GM18868 (cell line): ENCODE results near the gene ZAP70.

ENCODE experiments used
- ATAC-seq: cut with Tn5 transposase; IDR thresholded peaks from one replicate; pipeline ENCODE4 v1.9.1; 2021; ENCODE audit warnings: mild to moderate bottlenecking, moderate library complexity; ENCODE audit not compliant: unreplicated experiment

Gene ZAP70

DNA sequence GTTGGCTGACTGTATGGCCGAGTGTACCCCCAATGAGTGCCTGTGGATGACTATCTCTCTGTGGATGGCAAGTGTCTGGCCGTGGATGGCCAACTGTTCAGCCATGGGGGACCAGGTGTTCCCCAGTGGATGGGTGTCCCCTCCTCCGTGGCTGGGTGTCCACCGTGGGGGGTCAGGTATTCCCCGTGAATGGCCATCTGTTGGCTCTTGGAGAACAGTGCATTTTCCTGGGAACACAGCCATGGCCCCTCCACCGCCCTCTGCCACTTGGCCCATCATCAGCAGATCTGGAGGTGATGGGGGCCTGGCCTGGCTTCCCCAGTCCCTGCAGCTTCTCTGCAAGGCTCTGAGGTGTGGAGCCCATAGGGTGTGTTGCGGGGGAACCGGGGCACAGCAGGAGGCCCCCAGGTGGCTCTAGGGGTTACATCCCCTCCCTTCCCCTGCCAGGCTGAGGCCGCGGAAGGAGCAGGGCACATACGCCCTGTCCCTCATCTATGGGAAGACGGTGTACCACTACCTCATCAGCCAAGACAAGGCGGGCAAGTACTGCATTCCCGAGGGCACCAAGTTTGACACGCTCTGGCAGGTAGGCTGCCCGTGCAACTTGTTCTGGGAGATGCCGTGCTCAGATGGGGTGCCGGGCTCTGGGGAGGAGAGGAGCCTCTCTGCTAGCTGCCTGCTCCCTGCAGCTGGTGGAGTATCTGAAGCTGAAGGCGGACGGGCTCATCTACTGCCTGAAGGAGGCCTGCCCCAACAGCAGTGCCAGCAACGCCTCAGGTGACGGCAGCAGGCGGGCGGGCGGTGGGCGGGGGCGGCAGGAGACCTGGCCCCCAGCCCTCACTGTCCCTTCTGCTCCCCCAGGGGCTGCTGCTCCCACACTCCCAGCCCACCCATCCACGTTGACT, 19.3 kb downstream of the ZAP70 start:
- ATAC-seq = no peak

DNA sequence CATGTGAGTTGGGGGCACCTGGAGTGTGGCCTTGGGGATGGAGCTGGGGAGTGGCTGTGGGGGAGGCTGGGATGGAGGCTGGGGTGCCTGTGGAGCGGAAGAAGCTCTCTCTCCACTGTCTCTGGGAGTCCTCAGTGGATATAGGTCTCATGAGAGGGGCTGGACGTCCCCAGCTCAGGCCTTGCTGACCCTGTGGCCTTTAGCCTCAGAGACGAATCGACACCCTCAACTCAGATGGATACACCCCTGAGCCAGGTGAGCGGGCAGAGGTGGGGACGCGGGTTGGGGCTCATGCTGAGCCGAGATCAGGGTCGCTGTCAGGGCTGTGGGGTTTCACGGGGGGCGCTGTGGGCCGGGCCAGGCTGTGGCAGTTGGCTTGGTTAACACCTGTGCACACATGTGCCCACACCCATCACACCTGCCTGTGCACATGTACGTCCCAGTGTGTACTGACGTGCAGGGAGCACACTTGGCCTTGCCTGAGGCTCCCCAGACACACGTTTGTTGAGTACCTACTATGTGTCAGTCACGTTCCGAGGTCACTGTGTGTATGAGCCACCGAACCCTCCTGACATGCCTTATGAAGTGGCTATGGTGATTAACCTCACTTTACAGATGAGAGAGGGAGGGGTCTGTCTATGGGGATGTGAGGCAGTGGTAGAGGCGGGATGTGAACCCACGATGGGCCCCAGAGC, 20.1 kb downstream of the ZAP70 start:
- ATAC-seq = no peak

DNA sequence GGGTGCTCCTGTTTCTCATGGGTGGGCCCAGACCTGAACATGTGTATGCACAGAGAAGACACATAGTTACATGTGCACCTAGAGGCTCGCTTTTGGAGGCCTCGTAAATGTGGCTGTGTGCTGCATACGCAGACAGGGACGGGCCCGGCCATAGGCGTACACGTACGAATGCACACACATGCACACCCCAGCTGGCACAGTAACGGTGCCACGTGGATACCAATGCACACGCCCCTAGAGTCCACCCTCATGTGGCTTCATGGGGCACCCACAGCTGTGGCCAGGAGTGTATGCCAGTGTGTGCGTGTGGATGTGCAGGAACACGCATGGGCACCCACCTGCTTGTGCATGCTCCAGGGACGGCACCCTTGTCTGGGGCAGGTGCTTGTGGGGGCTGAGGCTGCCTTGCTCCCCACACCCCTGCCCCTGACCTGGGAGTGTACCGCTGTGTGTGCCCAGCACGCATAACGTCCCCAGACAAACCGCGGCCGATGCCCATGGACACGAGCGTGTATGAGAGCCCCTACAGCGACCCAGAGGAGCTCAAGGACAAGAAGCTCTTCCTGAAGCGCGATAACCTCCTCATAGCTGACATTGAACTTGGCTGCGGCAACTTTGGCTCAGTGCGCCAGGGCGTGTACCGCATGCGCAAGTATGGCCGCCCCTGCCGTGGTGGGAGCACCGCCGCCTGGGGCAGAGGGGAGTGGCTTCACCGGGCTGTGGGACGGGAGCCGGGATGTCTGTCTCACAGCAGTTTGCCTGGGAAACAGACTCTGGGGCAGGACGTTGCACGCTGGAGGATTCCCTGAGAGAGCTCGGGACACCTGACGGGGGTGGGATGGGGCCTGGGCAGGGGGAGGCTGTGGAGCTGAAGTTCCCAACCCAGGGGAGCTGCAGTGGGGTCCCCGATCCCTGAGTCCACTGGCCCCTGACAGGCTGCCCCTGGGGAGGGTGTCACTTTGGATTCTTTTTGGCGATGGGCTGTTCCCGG, 21.0 kb downstream of the ZAP70 start:
- ATAC-seq = no peak

DNA sequence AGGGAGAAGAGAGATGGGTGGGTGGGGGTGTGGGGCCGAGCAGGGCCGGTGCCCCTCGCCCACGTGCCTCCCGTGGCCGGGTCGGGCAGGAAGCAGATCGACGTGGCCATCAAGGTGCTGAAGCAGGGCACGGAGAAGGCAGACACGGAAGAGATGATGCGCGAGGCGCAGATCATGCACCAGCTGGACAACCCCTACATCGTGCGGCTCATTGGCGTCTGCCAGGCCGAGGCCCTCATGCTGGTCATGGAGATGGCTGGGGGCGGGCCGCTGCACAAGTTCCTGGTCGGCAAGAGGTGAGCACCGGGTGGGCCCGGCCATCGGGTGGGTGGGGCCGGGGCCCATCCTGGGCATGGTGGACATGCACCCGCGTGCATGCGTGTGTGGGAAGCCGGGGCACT, 21.8 kb downstream of the ZAP70 start:
- no peak for ATAC-seq

DNA sequence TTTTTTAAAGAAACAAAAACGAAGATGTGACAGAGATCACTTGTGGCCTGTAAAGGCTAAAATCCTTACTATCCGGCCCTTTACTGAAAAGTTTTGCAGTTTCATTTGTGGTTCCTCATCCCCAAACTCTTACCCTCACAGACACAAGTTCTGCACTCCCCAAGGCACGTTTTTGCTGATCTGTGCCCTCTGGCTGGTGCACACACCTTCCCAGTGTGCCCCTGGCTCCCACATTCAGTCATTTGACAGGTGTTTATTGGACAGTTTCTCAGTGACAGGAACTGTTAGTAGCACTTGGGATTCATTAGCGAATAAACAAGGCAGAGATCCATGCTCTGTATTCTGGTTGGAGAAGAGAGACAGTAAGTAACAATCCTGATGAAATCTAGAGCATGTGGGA, 22.8 kb downstream of the ZAP70 start:
- no peak for ATAC-seq

DNA sequence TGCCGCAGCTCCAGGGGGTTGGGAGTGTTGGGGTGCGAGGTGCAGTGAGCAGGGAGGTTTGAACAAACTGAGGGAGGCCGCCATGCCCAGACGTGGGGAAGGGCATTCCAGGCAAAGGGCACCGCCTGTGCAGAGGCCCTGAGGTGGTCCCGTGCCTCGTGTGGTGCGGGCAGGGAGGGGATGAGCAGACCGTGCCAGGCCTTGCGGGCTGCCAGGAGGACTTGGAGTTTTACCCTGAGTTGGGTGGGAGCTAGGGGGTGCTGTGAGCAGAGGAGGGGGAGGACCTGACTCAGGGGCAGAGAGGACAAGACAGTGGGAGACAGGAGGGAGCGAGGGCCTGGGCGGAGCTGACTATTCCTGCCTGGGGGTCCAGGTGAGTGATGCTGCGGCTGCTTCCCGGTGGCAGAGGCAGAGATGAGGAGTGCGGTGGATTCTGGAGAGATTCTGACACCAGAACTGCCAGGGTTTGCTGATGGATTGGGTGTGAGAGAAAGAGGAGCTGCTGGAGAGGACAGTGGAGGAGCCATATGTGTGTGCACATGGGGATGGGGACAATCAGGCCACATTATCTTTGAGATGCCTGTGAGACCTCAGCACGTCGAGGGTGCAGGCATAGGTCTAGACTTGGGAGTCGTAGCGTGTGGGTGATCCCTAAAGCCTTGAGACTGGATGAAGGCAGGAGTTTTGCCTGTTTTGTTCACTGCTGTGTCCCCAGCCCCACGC, 23.4 kb downstream of the ZAP70 start:
- ATAC-seq = no peak

DNA sequence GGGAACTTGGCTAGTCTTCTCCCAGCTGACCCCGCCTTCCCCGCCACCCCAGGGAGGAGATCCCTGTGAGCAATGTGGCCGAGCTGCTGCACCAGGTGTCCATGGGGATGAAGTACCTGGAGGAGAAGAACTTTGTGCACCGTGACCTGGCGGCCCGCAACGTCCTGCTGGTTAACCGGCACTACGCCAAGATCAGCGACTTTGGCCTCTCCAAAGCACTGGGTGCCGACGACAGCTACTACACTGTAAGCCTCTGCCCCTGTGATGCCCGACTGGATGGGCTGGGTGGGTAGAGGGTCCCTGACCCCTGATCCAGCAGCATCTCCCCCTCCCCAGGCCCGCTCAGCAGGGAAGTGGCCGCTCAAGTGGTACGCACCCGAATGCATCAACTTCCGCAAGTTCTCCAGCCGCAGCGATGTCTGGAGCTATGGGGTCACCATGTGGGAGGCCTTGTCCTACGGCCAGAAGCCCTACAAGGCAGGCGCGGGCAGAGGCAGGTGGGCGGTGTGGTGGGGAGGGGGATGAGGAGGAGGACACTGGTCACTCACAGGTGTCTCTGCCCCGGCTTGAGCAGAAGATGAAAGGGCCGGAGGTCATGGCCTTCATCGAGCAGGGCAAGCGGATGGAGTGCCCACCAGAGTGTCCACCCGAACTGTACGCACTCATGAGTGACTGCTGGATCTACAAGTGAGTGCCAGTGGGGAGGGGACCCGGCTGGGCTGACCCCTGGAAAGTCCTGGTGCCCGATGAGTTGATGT, 24.2 kb downstream of the ZAP70 start:
- no peak for ATAC-seq

DNA sequence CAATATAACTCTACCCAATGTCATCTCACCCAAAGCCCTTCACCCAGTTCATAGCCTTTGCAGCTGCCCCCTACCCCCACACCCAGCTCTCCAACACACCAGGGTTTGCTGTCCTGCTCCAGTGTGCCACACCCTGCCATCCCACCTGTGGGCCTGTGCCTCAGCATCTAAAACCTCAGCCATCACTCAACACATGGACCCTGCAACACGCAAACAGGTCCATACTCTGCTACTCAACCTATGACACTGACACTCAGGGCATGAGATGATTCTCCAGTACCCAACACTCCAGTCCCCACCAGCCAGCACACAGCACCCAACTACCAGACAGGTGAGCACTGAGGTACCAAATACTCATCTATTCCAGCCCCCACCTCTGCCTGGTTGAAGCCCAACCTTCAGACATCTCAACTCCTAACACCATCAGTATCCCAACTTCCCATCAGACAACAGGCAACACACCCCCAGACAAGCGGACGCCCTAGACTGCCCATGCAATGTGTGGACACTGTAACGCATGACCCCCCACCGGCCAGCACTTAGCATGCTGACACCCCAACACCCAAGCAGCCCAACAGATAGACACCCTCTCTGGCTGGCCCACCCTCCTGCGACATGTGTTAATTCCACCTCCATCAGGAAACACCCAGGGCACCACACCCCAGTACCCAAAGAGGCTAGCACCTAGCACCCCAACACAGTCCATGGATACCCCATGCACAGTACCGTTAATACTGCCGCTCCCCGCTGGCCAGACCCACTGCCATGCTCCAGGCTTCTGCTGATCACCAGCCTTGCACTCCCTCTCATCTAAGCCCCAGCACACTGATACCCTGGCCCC, 25.0 kb downstream of the ZAP70 start:
- ATAC-seq = no peak

DNA sequence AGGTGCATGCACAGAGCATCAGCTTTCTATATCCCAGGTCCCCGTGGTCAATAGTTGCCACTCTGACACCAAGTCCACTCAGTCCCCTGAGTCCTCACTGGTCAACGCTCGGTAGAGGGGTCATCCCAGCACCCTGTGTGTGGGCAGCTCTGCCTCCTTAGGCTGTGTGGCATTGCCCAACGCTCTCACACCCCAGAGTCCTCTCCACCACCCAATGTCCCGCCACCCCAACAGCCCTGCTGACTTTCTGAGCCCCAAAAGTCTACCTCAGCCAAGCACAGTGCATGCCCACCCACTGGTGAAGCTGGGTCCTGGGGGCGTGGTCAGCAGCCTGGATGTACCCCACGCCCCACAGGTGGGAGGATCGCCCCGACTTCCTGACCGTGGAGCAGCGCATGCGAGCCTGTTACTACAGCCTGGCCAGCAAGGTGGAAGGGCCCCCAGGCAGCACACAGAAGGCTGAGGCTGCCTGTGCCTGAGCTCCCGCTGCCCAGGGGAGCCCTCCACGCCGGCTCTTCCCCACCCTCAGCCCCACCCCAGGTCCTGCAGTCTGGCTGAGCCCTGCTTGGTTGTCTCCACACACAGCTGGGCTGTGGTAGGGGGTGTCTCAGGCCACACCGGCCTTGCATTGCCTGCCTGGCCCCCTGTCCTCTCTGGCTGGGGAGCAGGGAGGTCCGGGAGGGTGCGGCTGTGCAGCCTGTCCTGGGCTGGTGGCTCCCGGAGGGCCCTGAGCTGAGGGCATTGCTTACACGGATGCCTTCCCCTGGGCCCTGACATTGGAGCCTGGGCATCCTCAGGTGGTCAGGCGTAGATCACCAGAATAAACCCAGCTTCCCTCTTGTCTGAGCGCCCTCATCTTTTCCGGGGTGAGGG, 25.9 kb downstream of the ZAP70 start:
- no peak for ATAC-seq

DNA sequence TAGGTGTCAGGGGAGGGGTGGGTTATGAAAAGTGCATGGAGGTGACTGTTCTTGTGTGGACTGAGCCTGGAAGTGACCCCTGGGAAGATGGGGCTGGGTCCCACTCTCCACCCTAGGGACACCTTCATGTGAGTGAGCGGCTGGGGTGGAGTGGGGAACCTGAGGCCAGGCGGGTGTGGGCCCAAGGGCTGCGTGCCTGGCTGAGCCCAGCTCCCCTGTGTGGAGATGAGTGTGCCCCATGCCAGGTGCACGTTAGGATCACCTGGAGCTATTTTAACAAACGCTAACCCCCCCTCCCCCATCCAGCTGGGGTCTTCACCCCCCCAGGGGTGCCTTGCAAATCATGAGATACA, 26.5 kb downstream of the ZAP70 start:
- ATAC-seq = no peak

DNA sequence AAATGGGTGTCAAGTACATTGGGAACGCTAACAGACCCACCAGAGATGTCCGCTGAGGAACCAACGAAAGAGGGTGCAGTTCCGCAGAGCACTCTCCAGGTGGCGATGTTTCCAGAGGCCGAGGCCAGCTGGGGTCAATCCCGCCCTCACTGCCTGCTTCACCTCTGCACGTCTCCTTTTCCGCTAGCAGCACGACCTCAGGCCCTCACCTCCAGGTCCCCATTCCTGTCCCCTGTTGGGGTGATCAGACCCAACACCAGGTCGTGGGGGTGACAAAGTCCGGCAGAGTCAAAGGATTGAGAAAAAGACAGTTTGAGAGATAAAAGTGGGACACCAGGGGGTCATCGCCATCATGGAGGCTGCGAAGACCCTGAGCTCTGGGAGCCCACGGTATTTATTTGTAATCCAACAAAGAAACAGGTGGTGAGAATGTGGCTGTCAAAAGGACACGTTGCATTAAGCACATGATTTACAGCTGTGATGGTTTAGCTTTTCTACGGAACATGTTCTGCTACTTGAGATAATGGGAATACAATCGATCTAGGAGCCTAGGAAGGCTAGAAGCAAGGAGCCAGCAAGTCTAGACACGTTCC, 27.3 kb downstream of the ZAP70 start:
- ATAC-seq = no peak

DNA sequence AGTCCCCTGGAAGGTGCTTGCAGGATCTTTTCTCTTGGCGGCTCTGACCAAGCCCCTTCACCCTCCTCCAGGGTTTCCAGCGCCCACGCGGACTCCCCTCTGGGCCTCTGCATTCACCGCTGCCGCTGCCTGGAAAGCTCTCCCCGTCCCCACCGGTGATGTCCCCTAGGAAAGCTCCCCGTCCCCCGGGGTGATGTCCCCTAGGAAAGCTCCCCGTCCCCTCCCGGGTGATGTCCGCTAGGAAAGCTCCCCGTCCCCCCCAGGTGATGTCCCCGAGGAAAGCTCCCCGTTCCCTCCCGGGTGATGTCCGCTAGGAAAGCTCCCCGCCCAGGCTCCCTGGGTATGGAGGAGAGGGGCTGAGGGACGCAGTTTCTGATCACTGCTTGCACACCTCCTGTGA, 27.9 kb downstream of the ZAP70 start:
- ATAC-seq = no peak

DNA sequence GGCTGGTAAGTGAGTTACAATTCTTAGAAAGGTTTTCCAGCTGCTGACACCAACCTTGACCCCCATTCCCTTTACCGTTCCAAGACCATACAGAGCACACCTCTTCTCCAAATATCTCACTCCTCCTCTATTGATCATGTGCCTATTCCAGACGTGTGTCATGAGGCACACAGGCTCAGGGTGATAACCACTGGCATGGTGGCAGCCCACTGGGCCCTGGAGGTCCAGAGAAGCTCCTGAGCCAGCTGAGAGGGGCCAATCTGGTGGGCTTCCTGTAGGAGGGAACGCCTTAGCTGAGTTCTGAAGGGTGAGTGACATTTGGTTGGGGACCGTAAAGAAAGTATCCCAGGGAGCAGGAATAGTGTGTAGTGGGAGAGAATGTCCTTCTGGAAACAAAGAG, 28.3 kb downstream of the ZAP70 start:
- no peak for ATAC-seq

DNA sequence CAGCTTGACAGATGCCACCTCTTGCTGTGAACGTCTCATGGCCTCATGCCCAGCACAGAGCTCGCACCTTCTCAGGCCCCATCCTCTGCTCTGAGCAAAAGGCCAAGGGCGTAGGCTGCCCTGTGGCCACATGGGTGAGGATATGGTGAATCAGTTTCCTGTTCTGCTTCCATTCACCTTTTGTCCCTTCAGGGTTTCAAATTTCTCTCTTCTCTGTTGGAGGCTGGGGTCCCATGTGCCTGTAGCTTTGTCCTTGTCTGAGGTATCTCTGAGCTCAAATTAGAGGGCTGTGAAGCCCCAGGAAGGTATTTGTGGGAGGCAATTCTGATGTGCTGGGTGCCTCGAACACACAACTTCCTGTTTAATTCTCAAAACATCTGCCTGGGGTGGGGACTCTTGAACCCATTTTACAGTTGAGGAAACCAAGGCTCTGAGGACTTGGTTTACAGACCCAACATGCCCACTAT, 29.0 kb downstream of the ZAP70 start:
- ATAC-seq = no peak

DNA sequence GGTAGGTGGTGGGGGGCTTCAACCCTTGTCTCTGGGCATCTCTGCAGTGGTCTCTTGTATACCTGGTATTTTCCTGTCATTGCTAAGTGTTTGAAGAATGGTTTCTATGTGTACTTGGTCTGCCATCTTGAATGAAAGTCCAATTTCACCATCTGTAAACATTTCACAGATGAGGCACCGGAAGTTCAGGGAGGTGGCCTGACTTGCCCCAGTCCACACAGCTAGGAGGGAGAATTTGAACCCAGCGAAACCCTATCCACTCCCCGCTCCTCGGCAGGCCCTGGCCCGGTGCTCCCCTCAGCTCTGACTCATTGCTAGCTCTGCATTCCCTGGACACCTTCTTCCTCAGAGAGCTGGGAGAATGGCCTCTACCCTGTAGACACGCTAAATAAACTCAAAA, 30.5 kb downstream of the ZAP70 start:
- ATAC-seq = no peak

DNA sequence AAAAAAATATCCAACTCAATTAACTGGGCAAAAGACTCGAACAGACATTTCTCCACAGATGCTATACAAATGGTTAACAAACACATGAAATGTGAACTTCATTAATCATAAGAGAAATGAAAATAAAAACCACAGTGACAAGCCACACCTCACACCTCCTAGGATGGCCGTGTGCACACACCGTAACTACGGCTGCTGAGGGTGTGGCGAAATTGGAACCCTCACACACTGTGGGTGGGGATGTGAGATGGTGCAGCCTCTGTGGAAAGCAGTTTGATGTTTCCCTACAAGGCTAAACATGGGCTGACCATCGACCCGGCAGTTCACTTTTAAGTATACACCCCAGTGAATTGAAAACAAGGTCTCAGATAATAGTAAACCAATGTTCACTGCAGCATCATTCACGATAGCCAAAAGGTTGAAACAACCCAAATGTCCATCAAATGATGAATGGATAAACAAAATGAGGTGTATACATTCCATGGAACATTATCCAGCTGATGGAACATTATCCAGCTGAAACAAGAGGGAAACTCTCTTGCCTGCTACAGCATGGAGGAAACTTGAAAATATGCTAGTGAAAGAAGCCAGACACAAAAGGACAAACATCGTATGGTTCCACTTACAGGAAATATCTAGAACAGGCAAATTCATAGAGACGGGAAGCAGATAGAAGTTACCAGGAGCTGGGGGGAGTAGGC, 32.2 kb downstream of the ZAP70 start:
- no peak for ATAC-seq

DNA sequence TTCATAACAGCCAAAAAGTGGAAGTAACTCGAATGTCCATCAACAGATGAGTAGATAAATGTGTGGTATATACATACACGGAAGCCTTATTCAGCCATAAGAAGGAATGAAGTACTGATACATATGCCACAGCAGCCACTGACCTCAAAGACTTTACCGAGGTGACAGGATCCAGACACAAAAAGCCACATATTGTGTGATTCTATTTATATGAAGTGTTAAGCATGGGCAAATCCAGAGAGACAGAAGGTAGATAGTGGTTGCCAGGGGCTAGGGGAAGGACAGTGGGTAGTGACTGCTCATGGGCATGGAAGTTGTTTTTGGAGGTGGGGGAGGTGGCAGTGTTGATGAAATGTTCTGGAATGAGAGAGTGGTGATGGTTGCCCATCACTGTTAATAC, 33.9 kb downstream of the ZAP70 start:
- no peak for ATAC-seq
